ENCODE data around the gene MIER3.
"Not testable (repeated sequence)": the region's sequence is repeated elsewhere in the genome, so short reads cannot be mapped to it uniquely, and the experiment has no call there.

MIER3 gene

DNA sequence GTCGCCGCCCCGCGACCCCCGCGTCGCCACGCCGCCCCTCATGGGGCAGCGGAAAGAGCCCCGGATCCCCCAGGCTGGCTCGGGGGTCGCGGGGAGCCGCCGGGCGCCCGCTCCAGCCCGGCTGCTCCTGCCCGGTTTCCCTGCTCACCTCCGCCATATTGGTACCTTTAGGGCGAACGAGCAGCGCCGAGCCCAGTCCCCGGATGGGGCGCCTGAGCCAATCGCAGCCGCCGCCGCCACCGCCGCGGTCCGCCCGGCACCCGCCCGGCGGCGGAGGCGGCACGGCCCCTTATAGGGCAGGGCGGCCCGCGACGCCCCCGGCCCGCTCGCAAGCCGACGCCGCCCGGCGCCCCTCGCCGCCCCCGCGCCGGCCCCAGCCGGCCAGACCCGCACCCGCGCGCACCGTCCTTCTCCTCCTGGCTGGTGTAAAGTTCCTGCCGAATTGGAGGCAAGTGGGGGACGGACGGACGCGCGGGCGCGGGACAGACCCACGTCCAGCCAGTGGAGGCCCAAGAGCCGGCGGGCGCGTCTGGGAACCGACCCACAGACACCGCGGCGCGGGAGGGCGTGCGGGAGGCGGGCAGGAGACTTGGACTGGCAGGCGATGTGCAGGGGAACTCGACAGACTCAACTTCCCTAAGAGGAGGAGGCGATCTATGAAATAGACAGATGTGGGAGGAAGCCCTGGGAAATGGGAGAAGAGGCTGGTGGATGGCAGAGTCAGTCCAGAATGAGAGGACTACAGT, at the start of gene MIER3:
TSS of gene MIER3 (minus strand) at position 178 of the 746 bp plus-strand sequence. CDS start at position 157, 21 bp downstream.
- peak; percentile 7 to 54 for DNase-seq

DNA sequence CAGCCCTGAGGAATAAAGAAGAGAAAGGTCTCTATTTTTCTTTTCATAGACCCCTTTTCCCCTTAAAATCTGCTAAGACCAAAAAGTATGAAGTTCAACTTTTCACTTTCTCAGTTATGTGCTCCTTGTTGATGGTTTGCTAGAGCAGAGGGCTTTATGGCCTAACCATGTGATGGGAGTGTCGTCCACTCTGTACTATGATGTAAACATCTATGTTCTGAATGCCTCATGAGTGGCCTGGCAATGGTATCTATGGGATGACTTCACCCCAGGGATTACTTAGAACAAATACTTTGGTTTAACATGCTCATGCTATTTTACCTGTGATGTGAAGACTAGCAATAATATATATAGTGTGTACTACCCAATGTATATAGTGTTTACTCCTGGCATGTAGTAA, 43.7 kb upstream of the MIER3 start:
- DNase-seq: no peak

DNA sequence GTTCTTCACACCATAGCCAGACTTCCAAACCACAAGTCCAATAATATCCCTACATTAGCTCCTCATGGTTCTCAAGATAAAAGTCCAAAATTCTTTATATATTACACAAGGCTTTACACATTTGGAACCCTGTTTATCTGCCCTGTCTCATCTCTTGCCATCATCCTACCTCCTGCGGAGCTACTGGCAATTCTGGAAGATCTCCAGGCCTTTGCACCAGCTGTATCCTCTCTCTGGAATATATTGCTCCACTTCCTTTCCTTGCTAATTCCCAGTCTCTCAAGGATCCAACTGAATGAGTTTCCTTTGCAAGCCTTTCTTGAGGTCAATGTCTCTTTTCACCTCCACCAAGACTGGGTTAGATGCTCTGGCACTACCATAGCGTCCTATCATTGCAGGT, 41.3 kb upstream of the MIER3 start:
- no peak for DNase-seq

DNA sequence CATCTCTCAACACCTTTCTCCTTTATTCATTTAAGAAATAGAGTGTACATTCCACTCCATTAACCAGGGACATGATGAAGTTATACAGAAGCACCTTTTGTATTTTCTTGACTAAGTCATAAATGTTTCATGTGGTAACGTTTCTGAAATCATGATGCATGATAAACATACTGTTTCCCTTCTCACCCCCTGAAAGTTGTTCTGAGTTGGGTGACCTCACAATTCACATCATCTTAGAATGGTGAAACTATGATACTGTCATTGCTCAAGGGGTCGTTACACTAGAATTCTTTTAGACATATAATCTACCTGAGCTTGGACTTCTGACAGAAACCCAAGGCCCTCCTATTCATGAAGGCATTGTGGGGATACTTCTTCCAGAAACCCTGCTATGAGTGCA, 37.8 kb upstream of the MIER3 start:
- DNase-seq: no peak

DNA sequence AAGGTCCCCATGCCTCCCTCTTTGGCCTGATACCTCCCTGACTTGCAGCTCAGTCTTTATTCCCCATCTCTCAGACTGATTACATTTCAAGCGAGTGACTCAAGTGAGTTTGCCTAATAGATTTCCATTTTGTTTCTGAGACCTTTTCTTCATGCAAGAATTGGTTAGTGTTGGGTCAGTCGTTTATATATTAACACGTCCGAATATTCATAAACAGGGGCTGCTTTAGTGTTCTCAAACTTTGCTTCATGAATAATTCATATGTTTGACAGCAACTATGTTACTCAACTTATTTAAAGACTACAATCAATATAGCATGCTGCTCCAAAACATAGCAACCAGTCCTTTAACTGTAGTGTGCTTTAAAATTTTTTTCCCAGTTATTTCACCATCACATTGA, 36.6 kb upstream of the MIER3 start:
- no peak for DNase-seq

DNA sequence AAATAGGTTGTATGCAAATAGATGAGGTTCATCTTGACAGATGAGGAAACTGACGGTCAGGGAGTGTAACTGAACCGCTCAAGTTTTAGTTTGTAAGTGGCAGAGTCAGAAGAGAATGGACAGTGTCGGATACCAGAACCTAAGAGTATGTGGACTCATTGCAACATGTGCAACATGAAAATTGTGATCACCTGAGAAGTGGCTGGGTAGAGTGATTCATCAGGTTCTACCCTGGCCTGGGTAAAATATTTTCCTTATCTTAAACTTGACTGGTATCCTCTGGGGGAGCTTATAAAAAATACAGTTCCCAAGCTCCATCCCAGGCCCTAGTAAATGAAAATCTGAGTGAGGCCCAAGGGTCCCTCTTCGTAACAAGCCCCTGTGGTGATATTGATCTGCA, 35.2 kb upstream of the MIER3 start:
- DNase-seq: no peak

DNA sequence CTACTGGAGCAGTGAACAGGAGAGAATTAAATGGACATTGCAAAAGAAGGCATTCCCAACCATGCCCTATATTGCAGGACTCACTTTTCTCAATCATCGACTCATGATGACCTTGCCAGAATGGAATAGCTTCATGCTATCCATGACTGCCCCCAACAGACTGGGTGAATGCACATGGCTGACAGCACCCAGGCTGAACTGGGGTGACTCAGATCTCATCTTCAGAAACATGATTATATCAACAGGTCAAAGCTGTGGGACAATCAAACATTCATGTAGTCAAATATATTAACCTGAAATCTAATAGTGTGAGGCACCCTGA, 34.7 kb upstream of the MIER3 start:
- DNase-seq: no peak

DNA sequence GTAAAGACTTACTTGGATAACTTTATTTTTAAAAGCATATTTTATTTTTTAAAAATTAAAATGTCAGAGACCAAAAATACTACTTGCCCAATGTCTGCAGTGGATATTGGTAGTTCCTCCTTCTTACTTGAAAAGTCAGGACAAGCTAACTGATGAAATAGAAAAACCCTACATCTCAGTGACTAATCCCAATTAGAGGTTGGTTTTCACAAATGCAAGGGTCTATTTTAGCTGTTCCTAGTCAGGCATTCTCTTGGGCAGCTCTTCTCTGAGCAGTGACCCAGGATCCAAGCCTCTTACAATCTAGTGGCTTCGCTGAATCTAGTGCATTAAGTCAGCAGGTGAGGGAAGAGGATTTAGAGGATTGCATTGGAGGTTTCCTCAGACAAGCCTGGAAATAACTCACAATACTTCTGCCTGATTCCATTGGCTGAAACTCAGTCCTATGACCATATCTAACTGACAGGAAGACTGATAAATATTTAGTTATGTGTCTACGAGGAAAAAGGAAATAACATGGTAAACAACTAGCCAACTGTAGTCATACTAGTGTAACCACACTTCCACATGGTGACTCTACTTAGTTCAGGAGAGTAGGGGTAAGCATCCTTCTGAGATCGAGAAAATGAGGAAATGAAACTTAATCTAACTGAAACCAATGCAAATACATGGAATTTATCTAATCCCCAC, 34.2 kb upstream of the MIER3 start:
- DNase-seq: no peak

DNA sequence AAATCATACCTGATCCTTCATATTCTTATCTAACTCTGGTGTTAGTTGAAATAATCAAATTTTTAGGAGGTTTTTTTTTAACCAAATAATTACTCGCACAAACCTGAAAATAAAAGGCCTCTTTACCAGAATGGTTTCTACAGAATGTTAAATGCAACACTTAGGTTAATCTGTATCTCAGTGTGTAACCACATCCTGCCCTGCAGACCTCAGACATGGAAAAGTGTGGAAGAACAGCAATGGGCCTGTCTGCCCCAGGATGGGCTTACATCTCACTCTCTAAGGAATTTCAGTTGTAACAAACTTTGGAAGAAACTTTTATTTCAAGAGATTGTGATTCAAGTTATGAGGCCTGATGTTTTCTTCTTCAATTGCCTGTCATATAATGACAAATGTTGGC, 32.5 kb upstream of the MIER3 start:
- DNase-seq: no peak

DNA sequence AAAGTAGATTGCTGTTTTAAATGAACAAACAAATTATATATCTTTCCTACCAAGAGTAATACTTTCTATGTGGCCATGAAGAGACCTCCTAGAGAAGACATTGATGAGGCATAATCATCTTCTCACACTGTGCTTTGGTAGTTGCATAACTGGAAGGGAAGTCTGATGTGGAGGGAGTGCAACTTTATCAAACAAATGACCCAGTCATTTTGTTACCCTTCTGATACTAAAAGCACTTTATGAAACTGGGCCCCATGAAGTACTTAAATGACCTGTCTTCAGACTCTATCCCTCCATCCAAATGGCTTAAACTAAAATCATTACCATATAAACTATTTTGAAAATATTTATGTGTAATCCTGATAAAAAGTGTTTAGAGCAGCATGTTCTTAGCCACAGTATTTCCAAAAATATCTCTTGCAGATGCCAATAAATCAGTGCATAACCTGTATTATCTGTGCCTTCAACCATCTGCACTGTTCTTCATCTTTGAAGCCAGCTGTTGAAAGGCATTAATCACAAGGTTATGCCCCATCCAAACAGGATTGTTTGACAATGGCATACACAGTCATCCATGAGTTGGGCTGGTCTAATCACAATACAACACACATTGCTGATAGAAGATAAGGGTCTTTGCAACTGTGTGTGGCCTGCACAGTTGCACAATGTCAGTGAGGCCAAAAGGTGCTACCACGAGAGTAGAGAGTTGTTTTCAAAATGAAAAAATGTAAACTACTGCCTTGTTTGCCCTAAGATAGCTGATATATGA, 31.9 kb upstream of the MIER3 start:
- no peak for DNase-seq

DNA sequence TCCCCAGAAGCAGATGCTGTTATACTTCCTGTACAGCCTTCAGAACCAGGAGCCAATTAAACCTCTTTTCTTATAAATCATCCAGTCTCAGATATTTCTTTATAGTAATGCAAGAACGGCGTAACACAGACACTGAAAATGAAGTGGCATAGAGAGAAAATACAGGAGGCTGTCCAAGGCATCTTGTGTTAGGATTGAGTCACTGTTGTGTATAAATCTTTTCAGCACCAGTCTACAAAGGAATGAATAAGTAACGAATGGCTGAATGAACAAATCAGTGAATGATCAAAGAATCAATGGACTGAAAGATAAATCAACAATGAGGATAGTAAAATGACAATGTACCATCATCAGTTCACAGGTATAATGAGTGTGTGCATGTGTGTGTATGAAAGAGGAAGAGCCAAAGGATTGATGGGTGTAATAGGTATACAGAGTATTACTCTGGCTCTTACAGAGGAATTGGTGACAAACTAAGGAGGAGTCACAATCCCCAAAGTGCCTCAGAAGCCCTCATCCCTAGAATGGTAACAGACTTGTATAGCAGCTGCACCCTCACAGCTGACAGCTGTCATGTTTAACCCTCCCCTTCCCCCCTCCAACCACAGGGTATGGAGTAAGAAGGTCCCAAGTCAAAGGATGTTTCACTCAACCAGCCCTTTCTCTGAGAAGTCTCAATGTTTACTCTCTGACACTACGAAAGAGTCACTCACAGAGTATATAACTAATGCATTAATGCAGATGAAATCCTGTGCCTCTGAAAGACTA, 29.8 kb upstream of the MIER3 start:
- no peak for DNase-seq

DNA sequence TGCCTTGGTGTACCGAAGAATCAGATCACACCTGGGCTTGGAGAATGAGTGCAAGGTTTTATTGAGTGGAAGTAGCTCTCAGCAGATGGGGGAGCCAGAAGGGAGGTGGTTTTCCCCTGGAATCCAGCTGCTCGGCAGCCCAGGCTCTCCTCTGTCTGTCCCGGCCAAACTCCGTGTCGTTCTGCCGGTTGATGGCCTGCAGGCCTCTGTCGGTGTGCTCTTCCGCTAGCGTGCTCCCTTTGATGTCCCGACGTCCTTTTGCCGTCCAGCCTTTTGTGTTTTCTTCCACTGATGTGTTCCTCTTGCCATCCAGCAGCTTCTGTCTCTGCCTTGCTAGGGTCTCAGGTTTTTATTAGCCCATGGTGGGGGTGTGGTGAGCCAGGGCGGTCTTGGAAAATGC, 28.0 kb upstream of the MIER3 start:
- DNase-seq: no peak

- DNase-seq: not testable (repeated sequence)
These were observed 27.6 kb upstream of the MIER3 start for GRCh38 chr5:56979526-56979925.

GRCh38 chr5:56977822-56978221, 25.9 kb upstream of the MIER3 start:
- DNase-seq: no peak

- DNase-seq: no peak
These were observed 25.1 kb upstream of the MIER3 start for GRCh38 chr5:56977021-56977420.

- no peak for DNase-seq
These were observed 22.3 kb upstream of the MIER3 start for GRCh38 chr5:56974241-56974640.

DNA sequence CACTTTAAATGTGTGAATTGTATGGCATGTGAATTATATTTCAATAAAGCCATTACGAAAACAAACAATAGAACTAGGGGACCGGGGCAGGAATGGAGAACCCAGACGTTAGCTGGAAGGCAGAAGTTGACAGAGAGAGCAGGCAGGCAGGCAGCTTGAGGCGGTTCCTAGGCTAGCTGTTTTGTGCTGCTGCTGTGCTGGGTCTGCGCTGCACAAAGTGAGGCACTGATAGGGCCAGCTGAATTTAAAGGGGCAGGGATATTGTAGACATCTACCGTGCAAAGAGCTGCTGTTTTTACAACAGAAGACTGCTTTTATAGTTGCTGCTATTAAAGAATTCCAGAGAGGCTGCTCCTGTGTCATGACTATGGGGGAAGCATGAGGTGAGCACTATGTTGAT, 21.6 kb upstream of the MIER3 start:
- DNase-seq: no peak

DNA sequence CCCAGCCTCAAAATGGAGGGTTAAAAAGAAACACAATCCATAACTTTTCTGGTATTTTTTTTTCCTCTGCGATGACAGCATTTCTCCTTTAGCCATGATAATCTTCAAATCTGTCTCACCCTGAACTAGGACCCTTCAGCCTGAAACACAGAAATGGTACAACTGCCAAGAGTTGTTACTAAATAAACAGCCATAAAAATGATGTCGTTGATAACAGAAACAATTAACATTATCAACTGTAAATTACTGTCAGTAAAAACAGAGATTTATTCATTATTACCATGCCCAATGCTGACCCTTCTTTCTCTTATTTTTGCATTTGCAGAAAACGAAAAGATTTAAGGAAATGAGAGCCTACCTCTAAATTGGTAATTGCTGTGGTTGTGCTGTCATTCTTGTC, 19.4 kb upstream of the MIER3 start:
- no peak for DNase-seq

DNA sequence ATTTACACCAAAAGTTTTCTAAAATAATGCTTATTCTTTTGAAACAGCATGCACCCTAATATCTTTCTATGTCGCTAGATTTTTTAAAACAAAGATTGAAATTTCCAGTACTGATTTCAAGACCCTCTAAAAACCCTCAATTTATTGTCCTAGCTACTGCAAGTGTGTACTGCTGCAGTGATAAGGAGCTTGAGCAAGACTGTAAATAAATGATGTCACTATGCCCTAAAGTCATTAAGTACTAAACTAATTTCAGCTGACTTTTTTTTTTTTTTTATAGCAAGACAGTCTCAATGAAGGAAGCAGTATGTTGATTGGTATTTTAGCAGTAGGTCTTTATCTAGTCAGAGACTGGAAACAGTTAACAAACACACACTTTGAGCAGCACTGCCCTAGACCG, 12.2 kb upstream of the MIER3 start:
- DNase-seq: no peak

- no peak for DNase-seq
These were observed 11.3 kb upstream of the MIER3 start for GRCh38 chr5:56963246-56963645.

DNA sequence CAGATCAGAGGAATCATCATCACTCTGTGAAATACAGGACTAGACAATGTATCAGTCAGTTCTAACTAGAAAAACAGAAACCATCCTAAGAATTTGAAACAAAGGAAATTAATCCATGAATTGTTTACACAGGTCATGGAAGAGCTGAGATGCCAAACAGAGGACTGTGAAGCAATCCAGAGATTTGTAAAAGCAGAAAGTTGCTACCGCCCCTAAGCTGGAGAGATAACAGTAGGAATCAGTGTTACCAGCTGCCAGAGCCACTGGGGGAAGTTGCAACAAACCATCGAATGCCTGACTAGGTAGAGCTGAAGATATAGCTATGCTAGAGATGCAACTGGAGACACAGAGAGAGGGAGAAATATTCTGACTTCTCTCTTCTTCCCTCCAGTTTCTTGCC, 10.4 kb upstream of the MIER3 start:
- no peak for DNase-seq

DNA sequence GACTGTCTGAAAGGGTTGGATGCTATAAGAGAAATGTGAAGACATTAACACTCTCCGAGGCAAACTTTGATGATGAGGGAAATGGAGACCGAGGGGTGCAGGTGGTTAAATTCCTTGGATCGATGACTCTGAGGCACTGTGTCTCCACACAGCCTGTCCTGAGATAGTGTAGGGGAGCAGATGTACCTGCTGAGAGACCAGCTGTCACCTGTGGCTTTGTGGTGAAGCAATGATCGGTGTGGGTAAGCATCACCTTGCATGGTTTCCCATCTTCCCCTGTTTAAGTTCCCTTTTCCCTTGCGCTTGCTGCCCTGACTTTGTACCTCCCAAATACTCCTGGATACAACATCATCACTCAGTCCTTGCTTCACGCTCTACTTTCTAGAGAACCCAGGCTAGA, 9.8 kb upstream of the MIER3 start:
- DNase-seq: no peak

GRCh38 chr5:56959326-56959725, 7.4 kb upstream of the MIER3 start:
- no peak for DNase-seq
